HCT116 (cell line): ENCODE results near the gene SLC35C1. TPM values are rescaled to one million over a fixed set of nuclear protein-coding genes. Genes with fewer than 3 reads are reported as not detected.

Experiments
- ATAC-seq: fragments of 200-7000 bp; cut with Tn5 transposase; 2 replicates; pipeline ENCODE4 v1.9.1; 2020; ENCODE audit warnings: mild to moderate bottlenecking, moderate library complexity
- BruUV-seq: library from RNA; stranded (reverse); fragments of 400-500 nt; replicated peaks from 2 replicates; lab custom pipeline; 2021; lab: Mats Ljungman, UMichigan
- CTCF ChIA-PET: fragments of 300-600 bp; sonication (Branson Sonifier 250); formaldehyde crosslinking; loops from one replicate; lab custom pipeline; 2021; ENCODE audit warnings: antibody characterized with exemption; lab: Charles Lee
- POLR2A ChIA-PET: fragments of 300-600, 350-600 bp; sonication (Branson Sonifier 250); formaldehyde crosslinking; loops from one replicate; lab custom pipeline; 2021; ENCODE audit warnings: antibody characterized with exemption; lab: Charles Lee
- RAD21 ChIA-PET, 2 experiments: fragments of 300-600 bp; sonication (Branson Sonifier 250); formaldehyde crosslinking; loops; one replicate each; lab custom pipeline; 2023; ENCODE audit warnings: low total read pairs in 2 of 2; ENCODE audit not compliant: uncharacterized antibody in 2 of 2, unreplicated experiment in 2 of 2, low non-redundant PET in 1 of 2; lab: Charles Lee
- DNase-seq: peaks from one replicate; pipeline ENCODE4 v3.0.0-alpha.2; 2010; ENCODE audit warnings: low read depth, low spot score
- H2AFZ ChIP-seq: fragments of 200-600 bp; shearing (Covaris generic), sonication (generic); 2 replicates; pipeline ENCODE4 v1.6.1; 2017; ENCODE audit warnings: low read depth, mixed run types, mixed read lengths, antibody characterized with exemption, low read length; ENCODE audit not compliant: poor library complexity, severe bottlenecking
- H3K27ac ChIP-seq: 2 replicates; pipeline ENCODE4 v1.5.1; 2012; ENCODE audit warnings: low read depth, low read length
- H3K27me3 ChIP-seq: fragments of 200-600 bp; sonication (generic); 2 replicates; pipeline ENCODE4 v1.6.1; 2016; ENCODE audit warnings: mixed run types, low read length, mixed read lengths; ENCODE audit not compliant: insufficient read depth
- H3K36me3 ChIP-seq, 2 experiments: fragments of 200-500 bp in 1 of 2; fragments of 200-600 bp in 1 of 2; sonication (Bioruptor generic) in 1 of 2; sonication (generic) in 1 of 2; 2 replicates each; pipeline versions ENCODE4 v1.5.1 to v1.6.1; 2014 to 2016; ENCODE audit warnings: low read length in 2 of 2, inconsistent platforms in 1 of 2, mixed read lengths in 1 of 2, mixed run types in 1 of 2; ENCODE audit not compliant: insufficient read depth in 2 of 2, control insufficient read depth in 1 of 2
- H3K4me1 ChIP-seq, 2 experiments: fragments of 200-600 bp in 1 of 2; sonication (generic) in 1 of 2; 2 replicates each; pipeline versions ENCODE4 v1.5.1 to v1.6.1; 2012 to 2017; ENCODE audit warnings: low read length in 2 of 2, inconsistent platforms in 1 of 2, mild to moderate bottlenecking in 1 of 2, mixed read lengths in 1 of 2, mixed run types in 1 of 2, moderate library complexity in 1 of 2; ENCODE audit not compliant: insufficient read depth in 2 of 2, control insufficient read depth in 1 of 2
- H3K4me2 ChIP-seq: fragments of 200-600 bp; sonication (generic); 2 replicates; pipeline ENCODE4 v1.6.1; 2017; ENCODE audit warnings: mixed run types, low read length, mixed read lengths
- H3K4me3 ChIP-seq, 2 experiments: fragments of 200-600 bp in 1 of 2; sonication (generic) in 1 of 2; replicated peaks in 1 of 2; 2 replicates each; pipeline ENCODE4 v1.5.1; 2011 to 2016; ENCODE audit warnings: low read length in 2 of 2, control low read depth in 1 of 2, low read depth in 1 of 2, mild to moderate bottlenecking in 1 of 2, mixed read lengths in 1 of 2, mixed run types in 1 of 2
- H3K79me2 ChIP-seq: fragments of 200-600 bp; sonication (generic); 2 replicates; pipeline ENCODE4 v1.6.1; 2017; ENCODE audit warnings: mild to moderate bottlenecking, mixed run types, low read length, moderate library complexity, mixed read lengths; ENCODE audit not compliant: insufficient read depth
- H3K9ac ChIP-seq: fragments of 200-600 bp; sonication (generic); 2 replicates; pipeline ENCODE4 v1.6.1; 2016; ENCODE audit warnings: low read length, mixed read lengths
- H3K9me2 ChIP-seq: fragments of 200-600 bp; sonication (generic), shearing (Covaris generic); 2 replicates; pipeline ENCODE4 v1.6.1; 2017; ENCODE audit warnings: mixed run types, mild to moderate bottlenecking, moderate library complexity; ENCODE audit not compliant: insufficient read depth
- H3K9me3 ChIP-seq, 2 experiments: fragments of 200-500 bp in 1 of 2; fragments of 200-600 bp in 1 of 2; sonication (Bioruptor generic) in 1 of 2; sonication (generic) in 1 of 2; 2 replicates each; pipeline ENCODE4 v1.6.1; 2014 to 2017; ENCODE audit warnings: low read length in 2 of 2, mixed read lengths in 2 of 2, inconsistent platforms in 1 of 2, low read depth in 1 of 2, mild to moderate bottlenecking in 1 of 2, mixed run types in 1 of 2, moderate library complexity in 1 of 2; ENCODE audit not compliant: control insufficient read depth in 1 of 2, insufficient read depth in 1 of 2
- H4K20me1 ChIP-seq: fragments of 200-600 bp; sonication (generic), shearing (Covaris generic); 2 replicates; pipeline ENCODE4 v1.6.1; 2017; ENCODE audit warnings: mixed run types, mild to moderate bottlenecking, moderate library complexity; ENCODE audit not compliant: insufficient read depth
- ATF3 ChIP-seq: IDR thresholded peaks from 2 replicates; pipeline ENCODE4 v1.6.1; 2012
- CBX3 ChIP-seq: IDR thresholded peaks from 2 replicates; pipeline ENCODE4 v1.6.1; 2012; ENCODE audit warnings: low read depth
- CEBPB ChIP-seq: IDR thresholded peaks from 2 replicates; pipeline ENCODE4 v1.6.1; 2012; ENCODE audit warnings: low read depth
- CTCF ChIP-seq, 3 experiments: fragments of 200-600 bp in 1 of 3; sonication (generic) in 1 of 3; IDR thresholded peaks in 2 of 3; conservative IDR thresholded peaks in 1 of 3; 2 replicates each; pipeline ENCODE4 v1.5.1; 2012 to 2017; ENCODE audit warnings: low read depth in 2 of 3, low read length in 2 of 3, antibody characterized with exemption in 1 of 3, borderline replicate concordance in 1 of 3, control low read depth in 1 of 3, mild to moderate bottlenecking in 1 of 3, mixed read lengths in 1 of 3, mixed run types in 1 of 3, moderate library complexity in 1 of 3; ENCODE audit not compliant: insufficient read depth in 1 of 3
- EGR1 ChIP-seq: IDR thresholded peaks from 2 replicates; pipeline ENCODE4 v1.6.1; 2012; ENCODE audit warnings: low read depth
- EZH2 ChIP-seq: fragments of 200-600 bp; sonication (generic); IDR thresholded peaks from 2 replicates; pipeline ENCODE4 v1.6.1; 2017; ENCODE audit warnings: antibody characterized with exemption, mixed run types
- EZH2phosphoT487 ChIP-seq: fragments of 200-600 bp; IDR thresholded peaks from 2 replicates; pipeline ENCODE4 v1.6.1; 2018; ENCODE audit warnings: antibody characterized with exemption, borderline replicate concordance
- FOSL1 ChIP-seq: IDR thresholded peaks from 2 replicates; pipeline ENCODE4 v1.6.1; 2012; ENCODE audit warnings: low read depth
- POLR2A ChIP-seq: IDR thresholded peaks from 2 replicates; pipeline ENCODE4 v1.7.0; 2011; ENCODE audit warnings: borderline replicate concordance; ENCODE audit not compliant: insufficient read depth, insufficient read length; ENCODE audit errors: extremely low read depth
- POLR2AphosphoS5 ChIP-seq: IDR thresholded peaks from 2 replicates; pipeline ENCODE4 v1.6.1; 2011; ENCODE audit warnings: mild to moderate bottlenecking, low read depth, low read length, moderate library complexity
- RAD21 ChIP-seq: IDR thresholded peaks from 2 replicates; pipeline ENCODE4 v1.6.1; 2012; ENCODE audit warnings: low read depth, mild to moderate bottlenecking
- REST ChIP-seq: IDR thresholded peaks from 2 replicates; pipeline ENCODE4 v1.6.1; 2012; ENCODE audit warnings: low read depth
- SIN3A ChIP-seq: IDR thresholded peaks from 2 replicates; pipeline ENCODE4 v1.6.1; 2012; ENCODE audit warnings: low read depth
- SP1 ChIP-seq: IDR thresholded peaks from 2 replicates; pipeline ENCODE4 v1.6.1; 2012; ENCODE audit warnings: low read depth
- TCF7L2 ChIP-seq: IDR thresholded peaks from 2 replicates; pipeline ENCODE4 v1.7.0; 2011; ENCODE audit warnings: borderline replicate concordance, inconsistent platforms; ENCODE audit not compliant: insufficient read depth, insufficient read length; ENCODE audit errors: extremely low read depth
- YY1 ChIP-seq: IDR thresholded peaks from 2 replicates; pipeline ENCODE4 v1.6.1; 2011; ENCODE audit warnings: low read length, low read depth, moderate library complexity, mild to moderate bottlenecking; ENCODE audit not compliant: insufficient replicate concordance; ENCODE audit errors: extremely low read depth
- intact Hi-C: fragments of 100-400 bp; cut with micrococcal nuclease; formaldehyde crosslinking; loops from 2 replicates; pipeline ENCODE4 v1.10.0; 2022
- total RNA-seq: library from RNA; stranded (reverse); gene quantifications from one replicate; pipeline ENCODE4 v1.2.1, GENCODE V29; 2021; ENCODE audit not compliant: unreplicated experiment

Gene SLC35C1
- total RNA-seq, 1 experiment from 2014 or later: 18.2 TPM

- no peak for TF ChIP-seq CTCF (IDR thresholded peaks at IDR 0.05 in 2 of 3, conservative IDR thresholded peaks at IDR 0.05 in 1 of 3; ENCODE audit: borderline replicate concordance in 1 of 3, insufficient read depth in 1 of 3, low read depth in 2 of 3, low read length in 2 of 3)
- TF ChIP-seq, all 23 proteins: peak for 8
These were observed at the start of gene SLC35C1 (continued) for GRCh38 chr11:45804761-45805304.

GRCh38 chr11:45755281-45755859 lies 49.6 kb upstream of the SLC35C1 start:
- H3K27ac ChIP-seq: no peak overlapping the region
- H4K20me1 ChIP-seq: no peaks in the 10 kb centered on the region
- TF ChIP-seq FOSL1 (no peak), REST (no peak), EZH2 (no peak), POLR2AphosphoS5 (no peak), TCF7L2 (no peak), ATF3 (no peak), SIN3A (no peak), SP1 (no peak), YY1 (no peak), CTCF (IDR thresholded peaks at IDR 0.05 in 2 of 3, conservative IDR thresholded peaks at IDR 0.05 in 1 of 3; ENCODE audit: borderline replicate concordance in 1 of 3, insufficient read depth in 1 of 3, low read depth in 2 of 3, low read length in 2 of 3) (no peak), POLR2A (no peak), CBX3 (no peak), CEBPB (no peak), EGR1 (no peak), RAD21 (no peak), EZH2phosphoT487 (no peak)
- POLR2A ChIA-PET: no interaction called here
- no peak overlapping the region for H2AFZ ChIP-seq
- H3K4me2 ChIP-seq: no peak overlapping the region
- CTCF ChIA-PET: interaction anchor here (2.2 kb wide), 1 partner anchor 17 kb away, joined by 14 read pairs; no protein-coding TSS in a partner anchor
- no peaks in the 10 kb centered on the region for H3K9me3 ChIP-seq
- RAD21 ChIA-PET: no interaction called here
- no peak for ATAC-seq
- intact Hi-C loops: no loop called here
- no TSS peak for BruUV-seq
- H3K27me3 ChIP-seq: peaks cover 12% of the 10 kb centered on the region
- H3K36me3 ChIP-seq: no peaks in the 10 kb centered on the region
- no peaks in the 10 kb centered on the region for H3K9me2 ChIP-seq
- H3K9ac ChIP-seq: no peak overlapping the region
- no peak for DNase-seq
- no peak overlapping the region for H3K4me3 ChIP-seq
- H3K4me1 ChIP-seq: no peaks in the 10 kb centered on the region
- no peaks in the 10 kb centered on the region for H3K79me2 ChIP-seq
